ENCODE results near the gene MCF2L.

DNA sequence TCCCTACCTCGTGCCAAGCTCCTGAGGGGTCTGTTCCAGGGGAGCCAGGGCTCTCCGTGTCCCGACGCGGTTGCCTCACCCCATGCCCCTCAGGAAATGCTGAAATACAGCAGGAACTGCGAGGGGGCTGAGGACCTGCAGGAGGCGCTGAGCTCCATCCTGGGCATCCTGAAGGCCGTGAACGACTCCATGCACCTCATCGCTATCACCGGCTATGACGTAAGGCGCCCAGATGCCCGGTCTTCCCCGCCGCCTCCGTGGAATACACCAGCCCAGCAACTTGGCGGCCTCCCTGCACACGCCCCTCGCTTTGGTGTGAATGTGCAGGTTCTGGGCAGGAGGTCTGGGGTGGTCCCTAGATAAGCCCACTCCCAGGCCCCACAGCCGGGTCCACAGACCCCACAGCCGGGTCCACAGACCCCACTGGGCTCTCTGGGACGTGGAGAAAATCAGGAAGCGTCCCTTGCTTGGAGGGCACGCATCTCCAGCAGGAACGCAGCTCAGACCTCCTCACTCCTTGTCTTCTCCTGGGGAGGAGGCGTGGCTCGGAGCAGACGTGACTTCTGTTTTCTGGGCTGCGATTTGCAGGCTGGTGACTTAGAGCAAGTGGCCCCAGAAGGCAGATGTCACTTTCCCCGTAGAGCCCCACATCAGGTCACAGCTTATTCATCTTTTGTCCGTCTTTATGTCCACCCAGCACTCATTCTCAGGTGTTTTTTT, 117.2 kb downstream of the MCF2L start:
- no peak for TF ChIP-seq PAX5 (IDR thresholded peaks at IDR 0.05; ENCODE audit: borderline replicate concordance, low read depth, low read length)
- no peak for TF ChIP-seq BMI1 (IDR thresholded peaks at IDR 0.05; ENCODE audit: borderline replicate concordance)
- TF ChIP-seq TCF12 (IDR thresholded peaks at IDR 0.05; ENCODE audit: low read depth, low read length), result no peak
- TF ChIP-seq, protein P1, sequence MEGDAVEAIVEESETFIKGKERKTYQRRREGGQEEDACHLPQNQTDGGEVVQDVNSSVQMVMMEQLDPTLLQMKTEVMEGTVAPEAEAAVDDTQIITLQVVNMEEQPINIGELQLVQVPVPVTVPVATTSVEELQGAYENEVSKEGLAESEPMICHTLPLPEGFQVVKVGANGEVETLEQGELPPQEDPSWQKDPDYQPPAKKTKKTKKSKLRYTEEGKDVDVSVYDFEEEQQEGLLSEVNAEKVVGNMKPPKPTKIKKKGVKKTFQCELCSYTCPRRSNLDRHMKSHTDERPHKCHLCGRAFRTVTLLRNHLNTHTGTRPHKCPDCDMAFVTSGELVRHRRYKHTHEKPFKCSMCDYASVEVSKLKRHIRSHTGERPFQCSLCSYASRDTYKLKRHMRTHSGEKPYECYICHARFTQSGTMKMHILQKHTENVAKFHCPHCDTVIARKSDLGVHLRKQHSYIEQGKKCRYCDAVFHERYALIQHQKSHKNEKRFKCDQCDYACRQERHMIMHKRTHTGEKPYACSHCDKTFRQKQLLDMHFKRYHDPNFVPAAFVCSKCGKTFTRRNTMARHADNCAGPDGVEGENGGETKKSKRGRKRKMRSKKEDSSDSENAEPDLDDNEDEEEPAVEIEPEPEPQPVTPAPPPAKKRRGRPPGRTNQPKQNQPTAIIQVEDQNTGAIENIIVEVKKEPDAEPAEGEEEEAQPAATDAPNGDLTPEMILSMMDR (IDR thresholded peaks at IDR 0.05 in 2 of 3, conservative IDR thresholded peaks at IDR 0.05 in 1 of 3; ENCODE audit: control insufficient read depth in 2 of 3, extremely low read depth in 1 of 3, insufficient read depth in 1 of 3, low read depth in 3 of 3, low read length in 3 of 3), result no peak
- TF ChIP-seq, protein P2, sequence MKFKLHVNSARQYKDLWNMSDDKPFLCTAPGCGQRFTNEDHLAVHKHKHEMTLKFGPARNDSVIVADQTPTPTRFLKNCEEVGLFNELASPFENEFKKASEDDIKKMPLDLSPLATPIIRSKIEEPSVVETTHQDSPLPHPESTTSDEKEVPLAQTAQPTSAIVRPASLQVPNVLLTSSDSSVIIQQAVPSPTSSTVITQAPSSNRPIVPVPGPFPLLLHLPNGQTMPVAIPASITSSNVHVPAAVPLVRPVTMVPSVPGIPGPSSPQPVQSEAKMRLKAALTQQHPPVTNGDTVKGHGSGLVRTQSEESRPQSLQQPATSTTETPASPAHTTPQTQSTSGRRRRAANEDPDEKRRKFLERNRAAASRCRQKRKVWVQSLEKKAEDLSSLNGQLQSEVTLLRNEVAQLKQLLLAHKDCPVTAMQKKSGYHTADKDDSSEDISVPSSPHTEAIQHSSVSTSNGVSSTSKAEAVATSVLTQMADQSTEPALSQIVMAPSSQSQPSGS (IDR thresholded peaks at IDR 0.05; ENCODE audit: low read length), result no peak
- TF ChIP-seq CHD1 (IDR thresholded peaks at IDR 0.05; ENCODE audit: low read depth, low read length), result no peak
- no peak for TF ChIP-seq CEBPB (IDR thresholded peaks at IDR 0.05; ENCODE audit: borderline replicate concordance in 1 of 2, low read depth in 2 of 2, low read length in 2 of 2)
- no peak for TF ChIP-seq EZH2 (IDR thresholded peaks at IDR 0.05; ENCODE audit: borderline replicate concordance, control insufficient read depth, low read depth, low read length)
